Measurements from ENCODE around the gene PDZD2. TPM values are rescaled to one million over a fixed set of nuclear protein-coding genes. Genes with fewer than 3 reads are reported as not detected.

PDZD2 gene
- total and polyA plus RNA-seq, 11 donors: 28.3 to 116 (median 80.6) TPM

GRCh38 chr5:31887556-31887955 is 248.6 kb downstream of the PDZD2 start:
- TF ChIP-seq, protein P1, sequence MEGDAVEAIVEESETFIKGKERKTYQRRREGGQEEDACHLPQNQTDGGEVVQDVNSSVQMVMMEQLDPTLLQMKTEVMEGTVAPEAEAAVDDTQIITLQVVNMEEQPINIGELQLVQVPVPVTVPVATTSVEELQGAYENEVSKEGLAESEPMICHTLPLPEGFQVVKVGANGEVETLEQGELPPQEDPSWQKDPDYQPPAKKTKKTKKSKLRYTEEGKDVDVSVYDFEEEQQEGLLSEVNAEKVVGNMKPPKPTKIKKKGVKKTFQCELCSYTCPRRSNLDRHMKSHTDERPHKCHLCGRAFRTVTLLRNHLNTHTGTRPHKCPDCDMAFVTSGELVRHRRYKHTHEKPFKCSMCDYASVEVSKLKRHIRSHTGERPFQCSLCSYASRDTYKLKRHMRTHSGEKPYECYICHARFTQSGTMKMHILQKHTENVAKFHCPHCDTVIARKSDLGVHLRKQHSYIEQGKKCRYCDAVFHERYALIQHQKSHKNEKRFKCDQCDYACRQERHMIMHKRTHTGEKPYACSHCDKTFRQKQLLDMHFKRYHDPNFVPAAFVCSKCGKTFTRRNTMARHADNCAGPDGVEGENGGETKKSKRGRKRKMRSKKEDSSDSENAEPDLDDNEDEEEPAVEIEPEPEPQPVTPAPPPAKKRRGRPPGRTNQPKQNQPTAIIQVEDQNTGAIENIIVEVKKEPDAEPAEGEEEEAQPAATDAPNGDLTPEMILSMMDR (IDR thresholded peaks at IDR 0.05): no peak
- TF ChIP-seq POLR2A (IDR thresholded peaks at IDR 0.05): no peak
- Histone ChIP-seq H3K36me3 (no peaks in the 10 kb centered on the region), H3K9me3 (no peaks in the 10 kb centered on the region), H3K27me3 (no peaks in the 10 kb centered on the region), H3K27ac (no peak overlapping the region), H3K4me1 (peaks cover 0 to 42% (median 16%) of the 10 kb centered on the region in 12 donors), H3K4me3 (no peak overlapping the region)
- intact Hi-C loops (cut with DNase I): no loop called here
- ATAC-seq (no peak), DNase-seq (no peak)
- WGBS, 4 donors: 82 to 92% (median 90%) methylated on average over 7 of the region's 7 CpGs

GRCh38 chr5:31888564-31888963 is 249.6 kb downstream of the PDZD2 start:
- Histone ChIP-seq H3K36me3 (no peaks in the 10 kb centered on the region), H3K27me3 (no peaks in the 10 kb centered on the region), H3K4me1 (peaks cover 0 to 50% (median 13%) of the 10 kb centered on the region in 12 donors), H3K9me3 (no peaks in the 10 kb centered on the region), H3K4me3 (no peak overlapping the region), H3K27ac (peak overlapping the region in 1 of 12 donors; percentile 47)
- no peak for ATAC-seq
- TF ChIP-seq, protein P1 (IDR thresholded peaks at IDR 0.05): no peak
- TF ChIP-seq POLR2A (IDR thresholded peaks at IDR 0.05): no peak
- intact Hi-C loops (cut with DNase I): no loop called here
- no peak for DNase-seq
- 75 to 88% (median 82%) methylated on average over 3 of the region's 3 CpGs for WGBS, 4 donors

DNA sequence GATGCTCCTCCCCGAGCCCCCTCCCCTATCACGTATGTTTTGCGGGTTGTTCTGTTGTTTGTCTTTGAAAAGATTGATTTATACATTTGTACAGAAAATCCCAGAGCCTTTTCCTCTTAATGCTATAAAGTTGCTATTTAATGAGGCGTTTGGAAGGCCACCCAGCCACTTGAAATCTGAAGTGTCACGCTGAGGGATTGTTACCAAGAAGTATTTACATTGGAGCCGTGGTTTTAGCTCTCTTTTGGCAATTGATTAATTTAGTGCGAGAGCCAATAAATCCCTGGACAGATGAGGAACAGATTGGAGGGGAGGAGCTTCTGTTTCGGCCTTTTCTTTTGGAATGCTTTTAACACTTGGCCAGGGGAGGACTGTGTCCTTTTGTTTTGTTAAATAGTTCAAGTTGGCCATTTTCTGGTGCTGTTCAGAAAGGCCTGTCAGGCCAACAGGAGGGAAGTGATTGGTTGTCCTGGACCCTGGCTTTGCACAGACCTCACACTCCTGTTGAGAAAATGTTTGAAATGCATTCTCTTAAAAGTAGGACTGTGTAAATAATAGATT is 250.2 kb downstream of the PDZD2 start:
- intact Hi-C loops (cut with DNase I): no loop called here
- ATAC-seq (no peak), DNase-seq (no peak)
- H3K4me3 ChIP-seq: no peak overlapping the region
- TF ChIP-seq, protein P1 (IDR thresholded peaks at IDR 0.05): no peak
- TF ChIP-seq POLR2A (IDR thresholded peaks at IDR 0.05): no peak
- H3K36me3 ChIP-seq: no peaks in the 10 kb centered on the region
- no peaks in the 10 kb centered on the region for H3K27me3 ChIP-seq
- WGBS, 4 donors: 55 to 71% (median 67%) methylated on average over 8 of the region's 8 CpGs
- peak overlapping the region in 2 of 12 donors; percentile 2 to 47 for H3K27ac ChIP-seq
- H3K4me1 ChIP-seq: peaks cover 0 to 55% (median 14%) of the 10 kb centered on the region in 12 donors
- H3K9me3 ChIP-seq: no peaks in the 10 kb centered on the region

DNA sequence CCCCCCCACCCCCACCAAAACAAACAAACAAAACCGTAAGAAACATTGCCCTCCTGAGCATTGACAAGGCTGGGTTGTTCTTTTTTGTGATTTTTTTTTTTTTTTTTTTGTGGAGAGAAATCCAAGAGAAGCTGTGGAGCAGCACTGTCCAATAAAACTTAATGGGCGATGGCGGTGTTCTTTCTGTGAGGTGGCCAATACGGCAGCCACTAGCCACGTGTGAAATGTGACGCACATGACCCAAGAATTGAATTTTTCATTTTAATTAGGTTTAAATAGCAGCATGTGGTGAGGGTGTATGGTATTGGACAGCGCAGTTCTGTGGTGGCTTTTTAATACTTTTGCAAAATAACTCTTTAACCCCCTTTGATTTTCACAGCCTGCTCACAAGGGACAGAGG is 251.1 kb downstream of the PDZD2 start:
- TF ChIP-seq, protein P1 (IDR thresholded peaks at IDR 0.05): no peak
- WGBS, 4 donors: 59 to 89% (median 80%) methylated on average over 7 of the region's 7 CpGs
- Histone ChIP-seq H3K4me1 (peaks cover 0 to 64% (median 19%) of the 10 kb centered on the region in 12 donors), H3K36me3 (no peaks in the 10 kb centered on the region), H3K4me3 (no peak overlapping the region), H3K9me3 (no peaks in the 10 kb centered on the region), H3K27me3 (no peaks in the 10 kb centered on the region), H3K27ac (no peak overlapping the region)
- DNase-seq (no peak), ATAC-seq (no peak)
- intact Hi-C loops (cut with DNase I): no loop called here

Data from heart left ventricle (tissue), 16 donors.